Activated T-cell treated with anti-CD3 and anti-CD28 coated beads for 48 hours (primary cell): ENCODE results near the gene ARID3A.
A peak's percentile ranks its signal among the peaks of the same experiment; 100 is the strongest.

Source experiments
- DNase-seq: peaks from one replicate; pipeline ENCODE4 v3.0.0-alpha.2; 2020; ENCODE audit warnings: low read depth

The ARID3A gene

DNA sequence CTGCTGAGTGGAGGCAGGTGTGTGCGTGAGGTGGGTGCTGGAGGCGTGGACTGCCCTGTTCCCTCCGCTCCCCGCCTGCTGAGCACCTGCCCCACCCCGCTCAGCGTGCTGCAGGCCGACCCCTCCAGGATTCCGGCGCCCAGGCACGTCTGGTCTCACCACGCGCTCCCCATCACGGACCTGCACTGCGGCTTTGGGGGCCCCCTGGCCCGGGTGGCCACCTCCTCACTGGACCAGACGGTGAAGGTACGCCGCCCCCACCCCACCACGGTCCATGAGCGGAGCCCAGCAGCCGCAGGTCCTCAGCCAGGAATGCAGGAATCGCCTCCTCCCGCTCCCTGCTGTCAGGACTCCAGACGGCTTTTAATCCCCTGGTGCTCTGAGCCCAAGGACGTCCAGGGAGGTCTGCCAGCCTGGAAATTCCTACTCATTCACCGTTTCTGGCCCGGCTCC, 64.3 kb downstream of the ARID3A start:
- no peak for DNase-seq

- DNase-seq: no peak
Observed at GRCh38 chr19:990746-991145, 64.9 kb downstream of the ARID3A start.

- DNase-seq: peak; percentile 69
Observed at GRCh38 chr19:991174-991931, 65.5 kb downstream of the ARID3A start.

DNA sequence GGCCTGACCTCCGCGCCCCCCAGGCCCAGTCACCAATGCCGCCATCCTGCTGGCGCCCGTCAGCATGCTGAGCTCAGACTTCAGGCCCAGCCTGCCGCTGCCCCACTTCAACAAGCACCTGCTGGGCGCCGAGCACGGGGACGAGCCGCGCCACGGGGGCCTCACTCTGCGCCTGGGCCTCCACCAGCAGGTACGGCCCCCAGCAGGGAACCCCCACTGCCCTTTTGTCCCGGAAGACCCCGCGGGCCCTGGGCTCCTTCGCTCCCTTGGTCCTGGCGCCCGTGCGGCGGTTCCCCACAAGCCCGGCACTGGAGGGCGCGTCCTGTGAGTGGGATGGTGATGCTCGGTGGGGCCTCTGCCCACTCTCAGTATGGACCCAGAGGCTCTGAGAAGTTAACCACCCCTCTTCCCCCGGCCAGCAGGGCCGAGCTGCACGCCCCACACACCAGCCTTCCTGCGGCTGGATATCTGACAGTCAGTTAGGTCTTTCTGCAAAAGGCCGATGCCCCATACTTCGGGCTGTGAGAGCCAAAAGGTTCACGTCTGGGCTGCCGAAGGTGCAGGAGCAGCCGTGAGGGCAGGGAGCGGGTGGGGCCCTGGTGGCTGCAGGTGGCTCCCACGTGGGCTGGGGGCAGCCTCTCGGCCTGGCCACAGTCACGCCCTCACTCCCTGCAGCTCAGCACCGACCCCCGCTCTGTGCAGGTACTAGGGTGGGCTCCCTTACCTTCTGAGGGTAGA, 66.3 kb downstream of the ARID3A start:
- DNase-seq: no peak

DNA sequence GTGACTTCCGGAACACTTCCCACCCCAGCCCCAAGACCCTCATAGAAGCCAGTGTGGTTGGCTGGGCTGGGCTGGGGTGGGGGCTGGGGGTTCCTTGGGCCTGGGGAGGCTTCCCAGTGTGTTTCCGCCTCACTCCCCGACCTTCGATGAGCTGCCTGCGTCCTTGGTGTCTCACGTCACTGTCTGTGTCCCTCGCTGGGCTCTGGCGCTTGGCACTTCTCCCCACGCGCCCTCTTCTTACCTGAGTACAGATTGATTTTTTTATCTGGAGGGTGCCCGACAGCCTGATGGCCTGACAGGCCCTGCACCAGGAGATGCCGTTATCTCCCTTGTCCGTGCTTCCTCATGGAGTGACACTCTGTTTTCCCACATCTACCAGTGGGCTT, 66.8 kb downstream of the ARID3A start:
- no peak for DNase-seq

GRCh38 chr19:993361-993830, 67.6 kb downstream of the ARID3A start:
- DNase-seq: no peak

GRCh38 chr19:993831-994393, 68.1 kb downstream of the ARID3A start:
- no peak for DNase-seq

GRCh38 chr19:994516-994915, 68.7 kb downstream of the ARID3A start:
- no peak for DNase-seq

- DNase-seq: no peak
Observed at GRCh38 chr19:995051-995827, 69.4 kb downstream of the ARID3A start.

DNA sequence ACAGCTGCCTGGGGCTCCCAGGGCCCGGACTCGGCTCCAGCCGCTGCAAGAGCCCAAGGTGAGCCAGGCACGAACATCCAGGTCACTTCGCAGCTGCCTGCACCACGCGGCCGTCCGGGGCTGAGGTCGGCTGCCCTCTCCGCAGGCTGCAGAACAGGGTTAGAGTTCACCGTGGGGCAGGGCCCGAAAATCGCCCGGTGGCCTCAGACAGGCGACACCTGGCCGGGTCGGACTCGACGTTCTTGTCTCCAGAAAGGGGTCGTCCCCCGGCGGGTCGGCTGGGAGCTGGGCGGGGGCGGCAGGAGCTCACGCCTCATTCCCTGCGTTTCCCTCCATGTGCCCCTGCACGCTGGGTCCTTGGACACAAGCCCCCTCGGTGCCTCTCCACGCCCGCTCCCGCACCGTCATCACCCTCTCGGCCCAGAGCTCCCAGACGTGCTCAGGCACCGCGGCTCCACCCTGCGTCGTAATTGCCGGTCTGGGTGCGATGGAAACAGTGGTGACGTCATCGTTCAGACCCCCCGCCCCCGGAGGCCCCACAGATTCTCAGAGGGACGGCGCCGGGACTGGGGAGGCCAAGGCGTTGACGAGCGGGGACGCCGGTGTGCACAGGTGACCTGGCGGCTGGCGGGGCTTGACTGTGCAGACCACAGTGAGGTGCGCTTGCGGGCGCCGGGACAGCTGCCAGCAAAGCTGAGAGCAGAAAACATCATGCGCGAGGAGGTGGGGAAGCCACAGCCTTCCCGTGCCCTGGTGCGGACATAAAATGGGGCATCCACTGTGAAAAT, 70.4 kb downstream of the ARID3A start:
- DNase-seq: peak; percentile 48

GRCh38 chr19:998064-998463, 72.2 kb downstream of the ARID3A start:
- DNase-seq: no peak

GRCh38 chr19:999379-999719, 73.5 kb downstream of the ARID3A start:
- DNase-seq: no peak

- DNase-seq: peak; percentile 70
Observed at GRCh38 chr19:1000095-1000494, 74.3 kb downstream of the ARID3A start, which contains the start of gene GRIN3B. GRIN3B (plus strand) TSS chr19:1000419; CDS start chr19:1000438, 19 bp downstream.

GRCh38 chr19:1000591-1001537, 75.0 kb downstream of the ARID3A start:
- DNase-seq: no peak

- peak; percentile 71 for DNase-seq
Observed at GRCh38 chr19:1001538-1002166, 75.8 kb downstream of the ARID3A start.

GRCh38 chr19:1002600-1002999, 76.8 kb downstream of the ARID3A start:
- DNase-seq: no peak

GRCh38 chr19:1003283-1003682, 77.4 kb downstream of the ARID3A start:
- DNase-seq: no peak

DNA sequence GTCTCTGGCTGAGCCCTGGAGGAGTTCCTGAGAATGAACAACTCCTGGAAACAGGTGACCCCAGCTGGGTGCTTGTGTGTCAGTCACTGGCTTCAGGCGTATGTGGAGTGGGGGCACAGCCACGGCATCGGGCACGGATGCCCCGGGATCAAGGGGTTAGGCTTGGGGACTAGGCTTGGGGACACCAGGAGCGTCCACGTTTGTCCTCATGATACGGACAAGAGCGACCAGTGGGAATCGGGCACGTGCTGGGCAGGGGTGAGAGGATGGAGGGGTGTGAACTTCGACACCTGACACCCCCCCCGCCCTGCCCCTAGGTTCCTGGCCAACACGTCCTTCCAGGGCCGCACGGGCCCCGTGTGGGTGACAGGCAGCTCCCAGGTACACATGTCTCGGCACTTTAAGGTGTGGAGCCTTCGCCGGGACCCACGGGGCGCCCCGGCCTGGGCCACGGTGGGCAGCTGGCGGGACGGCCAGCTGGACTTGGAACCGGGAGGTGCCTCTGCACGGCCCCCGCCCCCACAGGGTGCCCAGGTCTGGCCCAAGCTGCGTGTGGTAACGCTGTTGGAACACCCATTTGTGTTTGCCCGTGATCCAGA, 78.5 kb downstream of the ARID3A start:
- no peak for DNase-seq
